HEK293 (cell line): ENCODE data around the gene MTF2.
"Not testable (repeated sequence)": the region's sequence is repeated elsewhere in the genome, so short reads cannot be mapped to it uniquely, and the experiment has no call there.

Experiments
- CTCF ChIA-PET: fragments of 350-600 bp; formaldehyde crosslinking; extraction: SDS; loops from one replicate; lab custom pipeline; 2021; ENCODE audit warnings: antibody characterized with exemption; lab: Yijun Ruan, JAX
- POLR2A ChIA-PET: fragments of 300-600 bp; formaldehyde crosslinking; extraction: SDS; loops from one replicate; lab custom pipeline; 2020; ENCODE audit warnings: antibody characterized with exemption, inconsistent platforms; lab: Yijun Ruan, JAX
- H3K27ac ChIP-seq: fragments of 200-500 bp; sonication (Bioruptor generic); 2 replicates; pipeline ENCODE4 v1.5.1; 2014; ENCODE audit warnings: low read depth, low read length, control low read depth, inconsistent platforms; ENCODE audit errors: extremely low read depth
- H3K36me3 ChIP-seq, 2 experiments: fragments of 200-500 bp in 1 of 2; sonication (Bioruptor generic) in 1 of 2; 1 replicate in 1 of 2; 2 replicates in 1 of 2; pipeline ENCODE4 v1.5.1; 2014 to 2017; ENCODE audit warnings: inconsistent platforms in 2 of 2, low read length in 2 of 2; ENCODE audit not compliant: control insufficient read depth in 2 of 2, insufficient read depth in 1 of 2
- H3K4me1 ChIP-seq: fragments of 200-500 bp; sonication (Bioruptor generic); 2 replicates; pipeline ENCODE4 v1.5.1; 2014; ENCODE audit warnings: mild to moderate bottlenecking, low read length, inconsistent platforms; ENCODE audit not compliant: control insufficient read depth, insufficient read depth
- H3K4me3 ChIP-seq: 2 replicates; pipeline ENCODE4 v1.5.1; 2011; ENCODE audit warnings: low read depth, mild to moderate bottlenecking, control low read depth, low read length, moderate library complexity
- H3K9me3 ChIP-seq: fragments of 200-500 bp; sonication (Bioruptor generic); 2 replicates; pipeline ENCODE4 v1.5.1; 2014; ENCODE audit warnings: low read depth, low read length, inconsistent platforms; ENCODE audit not compliant: control insufficient read depth, insufficient read depth
- SETDB1 ChIP-seq: IDR thresholded peaks from one replicate; pipeline ENCODE4 v1.6.1; 2017; ENCODE audit warnings: mild to moderate bottlenecking, low read length, moderate library complexity, mixed read lengths; ENCODE audit not compliant: insufficient read length
- WT1 ChIP-seq: fragments of 450-650 bp; formaldehyde crosslinking; IDR thresholded peaks from 2 replicates; pipeline ENCODE4 v1.5.1; 2016; ENCODE audit warnings: missing biosample characterization, missing genetic modification characterization
- ZNF138 ChIP-seq: fragments of 450-650 bp; formaldehyde crosslinking; IDR thresholded peaks from 2 replicates; pipeline ENCODE4 v1.5.1; 2016; ENCODE audit warnings: missing biosample characterization, missing genetic modification characterization, borderline replicate concordance
- ZNF146 ChIP-seq: fragments of 450-650 bp; formaldehyde crosslinking; IDR thresholded peaks from 2 replicates; pipeline ENCODE4 v1.5.1; 2016; ENCODE audit warnings: missing biosample characterization, missing genetic modification characterization
- ZNF155 ChIP-seq: fragments of 450-650 bp; formaldehyde crosslinking; IDR thresholded peaks from 2 replicates; pipeline ENCODE4 v1.5.1; 2016; ENCODE audit warnings: missing biosample characterization, missing genetic modification characterization
- ZNF169 ChIP-seq: fragments of 450-650 bp; formaldehyde crosslinking; IDR thresholded peaks from 2 replicates; pipeline ENCODE4 v1.5.1; 2016; ENCODE audit warnings: missing biosample characterization, missing genetic modification characterization
- ZNF248 ChIP-seq: fragments of 450-650 bp; formaldehyde crosslinking; IDR thresholded peaks from 2 replicates; pipeline ENCODE4 v1.5.1; 2017; ENCODE audit warnings: missing biosample characterization, missing genetic modification characterization
- ZNF785 ChIP-seq: fragments of 450-650 bp; formaldehyde crosslinking; IDR thresholded peaks from 2 replicates; pipeline ENCODE4 v1.5.1; 2016; ENCODE audit warnings: missing biosample characterization, missing genetic modification characterization
- ZNF830 ChIP-seq: fragments of 450-650 bp; IDR thresholded peaks from 2 replicates; pipeline ENCODE4 v1.5.0; 2018; ENCODE audit warnings: missing biosample characterization, missing genetic modification characterization, low read depth, mild to moderate bottlenecking, moderate library complexity
- TF ChIP-seq, protein P1 (sequence below): fragments of 450-650 bp; formaldehyde crosslinking; IDR thresholded peaks from 2 replicates; pipeline ENCODE4 v1.5.1; 2016; ENCODE audit warnings: missing biosample characterization, missing genetic modification characterization
- TF ChIP-seq, protein P2 (sequence below): fragments of 450-650 bp; formaldehyde crosslinking; IDR thresholded peaks from 2 replicates; pipeline ENCODE4 v1.5.1; 2016; ENCODE audit warnings: missing biosample characterization, missing genetic modification characterization, borderline replicate concordance
- TF ChIP-seq, protein P3 (sequence below): fragments of 450-650 bp; formaldehyde crosslinking; IDR thresholded peaks from 2 replicates; pipeline ENCODE4 v1.5.1; 2017; ENCODE audit warnings: missing biosample characterization, missing genetic modification characterization

Gene MTF2

DNA sequence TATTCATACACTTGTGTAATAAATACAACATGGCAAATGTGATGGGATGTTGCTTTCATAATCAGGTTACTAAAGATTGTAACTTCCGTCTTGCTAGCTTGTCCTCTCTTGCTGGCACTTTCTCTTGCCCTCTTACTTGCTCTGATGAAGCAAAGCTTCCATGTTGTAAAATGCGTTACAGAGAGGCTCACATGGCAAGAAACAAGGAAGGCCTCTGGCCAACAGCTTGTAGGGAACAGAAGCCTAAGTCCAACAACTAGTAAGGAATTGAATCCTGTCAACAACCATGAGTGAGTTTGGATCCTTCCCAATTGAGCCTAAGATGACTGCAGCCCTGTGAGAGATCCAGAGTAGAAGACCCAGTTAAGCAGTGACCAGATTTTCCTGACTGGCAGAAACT, 85.7 kb downstream of the MTF2 start (continued):
- TF ChIP-seq ZNF155 (tag by site-specific recombination), result no peak
- TF ChIP-seq, all 188 proteins: peak for 0

DNA sequence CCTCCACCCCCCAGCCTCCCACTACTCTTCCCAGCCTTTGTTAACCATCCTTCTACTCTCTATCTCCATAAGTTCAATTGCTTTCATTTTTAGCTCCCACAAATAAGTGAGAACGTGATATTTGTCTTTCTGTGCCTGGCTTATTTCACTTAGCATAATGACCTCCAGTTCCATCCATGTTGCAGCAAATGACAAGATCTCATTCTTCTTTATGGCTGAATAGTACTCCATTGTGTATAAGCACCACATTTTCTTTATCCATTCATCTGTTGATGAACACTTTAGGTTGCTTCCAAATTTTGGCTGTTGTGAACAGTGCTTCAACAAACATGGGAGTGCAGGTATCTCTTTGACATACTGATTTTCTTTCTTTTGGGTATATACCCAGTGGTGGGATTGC, 86.8 kb downstream of the MTF2 start:
- TF ChIP-seq, protein P1, sequence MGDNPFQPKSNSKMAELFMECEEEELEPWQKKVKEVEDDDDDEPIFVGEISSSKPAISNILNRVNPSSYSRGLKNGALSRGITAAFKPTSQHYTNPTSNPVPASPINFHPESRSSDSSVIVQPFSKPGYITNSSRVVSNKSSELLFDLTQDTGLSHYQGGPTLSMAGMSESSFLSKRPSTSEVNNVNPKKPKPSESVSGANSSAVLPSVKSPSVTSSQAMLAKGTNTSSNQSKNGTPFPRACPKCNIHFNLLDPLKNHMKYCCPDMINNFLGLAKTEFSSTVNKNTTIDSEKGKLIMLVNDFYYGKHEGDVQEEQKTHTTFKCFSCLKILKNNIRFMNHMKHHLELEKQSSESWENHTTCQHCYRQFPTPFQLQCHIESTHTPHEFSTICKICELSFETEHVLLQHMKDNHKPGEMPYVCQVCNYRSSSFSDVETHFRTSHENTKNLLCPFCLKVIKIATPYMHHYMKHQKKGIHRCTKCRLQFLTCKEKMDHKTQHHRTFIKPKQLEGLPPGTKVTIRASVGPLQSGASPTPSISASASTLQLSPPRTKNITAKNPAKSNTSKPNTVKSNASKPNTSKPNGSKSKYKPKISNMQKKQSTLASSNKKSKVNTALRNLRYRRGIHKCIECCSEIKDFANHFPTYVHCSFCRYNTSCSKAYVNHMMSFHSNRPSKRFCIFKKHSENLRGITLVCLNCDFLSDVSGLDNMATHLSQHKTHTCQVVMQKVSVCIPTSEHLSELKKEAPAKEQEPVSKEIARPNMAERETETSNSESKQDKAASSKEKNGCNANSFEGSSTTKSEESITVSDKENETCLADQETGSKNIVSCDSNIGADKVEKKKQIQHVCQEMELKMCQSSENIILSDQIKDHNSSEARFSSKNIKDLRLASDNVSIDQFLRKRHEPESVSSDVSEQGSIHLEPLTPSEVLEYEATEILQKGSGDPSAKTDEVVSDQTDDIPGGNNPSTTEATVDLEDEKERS (tag by site-specific recombination), result peak; percentile 40; the same call in 1 of the 2 replicates
- TF ChIP-seq ZNF146 (tag by site-specific recombination), result peak; percentile 89
- H3K36me3 ChIP-seq, H3K4me1 ChIP-seq, H3K27ac ChIP-seq, POLR2A ChIA-PET, CTCF ChIA-PET, H3K4me3 ChIP-seq, H3K9me3 ChIP-seq: not testable (repeated sequence)

DNA sequence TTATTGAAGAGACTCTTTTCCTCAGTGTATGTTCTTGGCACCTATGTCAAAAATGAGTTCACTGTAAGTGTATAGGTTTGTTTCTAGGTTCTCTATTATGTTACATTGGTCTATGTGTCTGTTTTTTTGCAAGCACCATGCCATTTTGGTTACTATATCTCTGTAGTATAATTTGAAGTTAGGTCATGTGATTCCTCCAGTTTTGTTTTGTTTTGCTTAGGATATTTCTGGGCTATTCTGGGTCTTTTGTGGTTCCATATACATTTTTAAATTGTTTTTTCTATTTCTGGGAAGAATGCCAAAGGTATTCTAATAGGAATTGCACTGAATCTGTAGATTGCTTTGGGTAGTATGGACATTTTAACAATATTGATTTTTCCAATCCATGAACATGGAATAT, 87.9 kb downstream of the MTF2 start:
- POLR2A ChIA-PET, result no interaction called here
- TF ChIP-seq ZNF169 (tag by site-specific recombination) (no peak), ZNF785 (tag by site-specific recombination) (no peak), ZNF248 (tag by site-specific recombination) (peak; percentile 83)
- Histone ChIP-seq H3K36me3 (no peaks in the 10 kb centered on the region; a peak in 1 of 3 replicates), H3K9me3 (no peaks in the 10 kb centered on the region), H3K27ac (no peak overlapping the region), H3K4me3 (no peak overlapping the region), H3K4me1 (no peaks in the 10 kb centered on the region)
- CTCF ChIA-PET, result no interaction called here

DNA sequence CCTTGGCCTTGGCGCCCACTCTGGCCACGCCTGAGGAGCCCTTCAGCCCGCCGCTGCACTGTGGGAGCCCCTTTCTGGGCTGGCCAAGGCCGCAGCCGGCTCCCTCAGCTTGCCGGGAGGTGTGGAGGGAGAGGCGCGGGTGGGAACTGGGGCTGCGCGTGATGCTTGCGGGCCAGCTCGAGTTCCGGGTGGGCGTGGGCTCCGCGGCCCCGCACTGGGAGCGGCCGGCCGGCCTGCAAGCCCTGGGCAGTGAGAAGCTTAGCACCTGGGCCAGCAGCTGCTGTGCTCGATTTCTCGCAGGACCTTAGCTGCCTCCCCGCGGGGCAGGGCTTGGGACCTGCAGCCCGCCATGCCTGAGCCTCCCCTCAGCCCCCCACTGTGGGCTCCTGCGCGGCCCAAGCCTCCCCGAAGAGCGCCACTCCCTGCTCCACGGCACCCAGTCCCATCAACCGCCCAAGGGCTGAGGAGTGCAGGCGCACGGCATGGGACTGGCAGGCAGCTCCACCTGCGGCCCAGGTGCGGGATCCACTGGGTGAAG, 91.1 kb downstream of the MTF2 start:
- CTCF ChIA-PET, H3K9me3 ChIP-seq, H3K4me1 ChIP-seq, H3K4me3 ChIP-seq, H3K36me3 ChIP-seq, POLR2A ChIA-PET, H3K27ac ChIP-seq: not testable (repeated sequence)

DNA sequence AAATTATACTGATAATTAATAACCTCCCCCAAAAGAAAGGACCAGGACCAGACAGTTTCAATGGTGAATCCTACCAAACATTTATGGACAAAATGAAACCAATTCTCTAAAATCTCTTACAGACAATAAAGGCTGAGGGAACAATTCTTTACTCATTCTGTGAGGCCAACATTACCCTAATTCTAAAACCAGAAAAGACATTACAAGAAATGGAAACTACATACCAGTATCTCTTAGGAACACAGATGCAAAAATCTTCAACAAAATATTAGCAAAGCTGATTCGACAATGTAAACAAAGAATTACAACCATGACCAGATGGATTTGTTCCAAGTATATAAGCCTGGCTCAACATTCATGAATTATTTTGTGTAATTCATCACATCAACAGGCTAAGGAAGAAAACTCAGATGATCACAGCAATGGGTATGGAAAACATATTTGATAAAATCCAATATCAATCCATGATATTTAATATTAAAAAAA, 92.5 kb downstream of the MTF2 start:
- Histone ChIP-seq H3K9me3 (no peaks in the 10 kb centered on the region), H3K36me3 (peaks cover 0 to 13% of the 10 kb centered on the region in 2 experiments; a peak in 2 of 3 replicates), H3K4me3 (no peak overlapping the region), H3K4me1 (no peaks in the 10 kb centered on the region), H3K27ac (no peak overlapping the region)
- no peak for TF ChIP-seq ZNF138 (tag by site-specific recombination)
- TF ChIP-seq, protein P2, sequence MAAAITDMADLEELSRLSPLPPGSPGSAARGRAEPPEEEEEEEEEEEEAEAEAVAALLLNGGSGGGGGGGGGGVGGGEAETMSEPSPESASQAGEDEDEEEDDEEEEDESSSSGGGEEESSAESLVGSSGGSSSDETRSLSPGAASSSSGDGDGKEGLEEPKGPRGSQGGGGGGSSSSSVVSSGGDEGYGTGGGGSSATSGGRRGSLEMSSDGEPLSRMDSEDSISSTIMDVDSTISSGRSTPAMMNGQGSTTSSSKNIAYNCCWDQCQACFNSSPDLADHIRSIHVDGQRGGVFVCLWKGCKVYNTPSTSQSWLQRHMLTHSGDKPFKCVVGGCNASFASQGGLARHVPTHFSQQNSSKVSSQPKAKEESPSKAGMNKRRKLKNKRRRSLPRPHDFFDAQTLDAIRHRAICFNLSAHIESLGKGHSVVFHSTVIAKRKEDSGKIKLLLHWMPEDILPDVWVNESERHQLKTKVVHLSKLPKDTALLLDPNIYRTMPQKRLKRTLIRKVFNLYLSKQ (tag by site-specific recombination), result no peak
- no peak for TF ChIP-seq WT1 (tag by site-specific recombination)
- TF ChIP-seq SETDB1, result no peak
- TF ChIP-seq, protein P3, sequence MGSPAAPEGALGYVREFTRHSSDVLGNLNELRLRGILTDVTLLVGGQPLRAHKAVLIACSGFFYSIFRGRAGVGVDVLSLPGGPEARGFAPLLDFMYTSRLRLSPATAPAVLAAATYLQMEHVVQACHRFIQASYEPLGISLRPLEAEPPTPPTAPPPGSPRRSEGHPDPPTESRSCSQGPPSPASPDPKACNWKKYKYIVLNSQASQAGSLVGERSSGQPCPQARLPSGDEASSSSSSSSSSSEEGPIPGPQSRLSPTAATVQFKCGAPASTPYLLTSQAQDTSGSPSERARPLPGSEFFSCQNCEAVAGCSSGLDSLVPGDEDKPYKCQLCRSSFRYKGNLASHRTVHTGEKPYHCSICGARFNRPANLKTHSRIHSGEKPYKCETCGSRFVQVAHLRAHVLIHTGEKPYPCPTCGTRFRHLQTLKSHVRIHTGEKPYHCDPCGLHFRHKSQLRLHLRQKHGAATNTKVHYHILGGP (tag by site-specific recombination), result no peak
- no peak for TF ChIP-seq ZNF830 (tag by site-specific recombination)
- ChIA-PET POLR2A (no interaction called here), CTCF (no interaction called here)
